Posterior cingulate gyrus (tissue), 11 donors: ENCODE measurements around the gene CNTF.

Source experiments
- DNase-seq, 10 donors: peaks; one replicate each; pipeline versions ENCODE4 v3.0.0 to v3.0.0-alpha.2; 2020 to 2021; ENCODE audit warnings: mixed read lengths in 3 of 10
- intact Hi-C: fragments of 100-400 bp; cut with DNase I; formaldehyde crosslinking; loops from one replicate; pipeline ENCODE4 v1.15.1; 2023

CNTF gene

DNA sequence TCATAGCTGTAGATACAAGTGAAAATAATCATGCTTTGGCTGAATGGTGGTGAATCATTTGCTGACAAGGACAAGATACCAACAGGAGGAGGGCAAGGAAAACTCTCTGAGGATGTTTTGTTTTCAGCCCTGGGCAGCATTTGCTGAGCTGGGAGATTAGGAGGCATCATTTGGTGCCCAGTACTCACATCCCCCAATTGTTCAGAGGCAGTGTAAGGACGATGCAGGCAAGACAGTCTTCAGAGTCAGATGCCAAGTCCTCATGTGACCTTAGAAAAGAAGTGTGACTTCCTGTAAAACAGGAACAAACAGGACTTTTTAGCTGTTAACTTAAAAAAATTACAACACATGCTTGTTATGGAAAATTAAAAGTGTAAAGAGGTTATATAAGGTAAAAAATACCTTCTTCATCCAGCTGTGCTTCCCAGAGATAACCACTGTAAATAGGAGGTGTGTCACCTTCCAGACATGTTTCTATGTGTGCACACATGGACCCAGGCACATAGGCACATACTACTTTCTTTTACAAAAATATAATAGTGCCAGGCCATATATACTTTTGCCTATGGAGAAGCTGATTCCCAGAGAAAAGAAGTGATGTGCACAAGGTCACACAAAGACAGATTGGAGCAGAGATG lies 18.0 kb downstream of the CNTF start:
- intact Hi-C loops = no loop called here
- no peak for DNase-seq

DNA sequence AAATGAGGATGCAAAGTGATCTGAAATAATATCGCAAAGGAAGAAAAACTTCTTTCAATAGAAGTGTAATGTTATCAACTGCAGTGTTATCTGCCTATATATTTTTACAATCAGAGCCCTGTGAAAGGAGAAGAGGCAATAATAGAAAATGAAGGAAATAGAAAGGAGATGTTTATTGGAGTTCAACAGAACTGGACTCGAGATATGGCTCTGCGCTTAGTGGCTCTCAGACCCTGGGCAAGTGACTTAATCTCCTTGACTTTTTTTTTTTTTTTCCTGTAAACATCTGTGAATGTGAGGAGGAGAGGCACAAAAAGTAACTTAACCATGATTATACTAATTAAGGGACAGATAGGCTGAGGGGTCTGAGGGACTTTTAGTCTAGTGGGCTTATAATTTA lies 18.9 kb downstream of the CNTF start:
- intact Hi-C loops = no loop called here

DNA sequence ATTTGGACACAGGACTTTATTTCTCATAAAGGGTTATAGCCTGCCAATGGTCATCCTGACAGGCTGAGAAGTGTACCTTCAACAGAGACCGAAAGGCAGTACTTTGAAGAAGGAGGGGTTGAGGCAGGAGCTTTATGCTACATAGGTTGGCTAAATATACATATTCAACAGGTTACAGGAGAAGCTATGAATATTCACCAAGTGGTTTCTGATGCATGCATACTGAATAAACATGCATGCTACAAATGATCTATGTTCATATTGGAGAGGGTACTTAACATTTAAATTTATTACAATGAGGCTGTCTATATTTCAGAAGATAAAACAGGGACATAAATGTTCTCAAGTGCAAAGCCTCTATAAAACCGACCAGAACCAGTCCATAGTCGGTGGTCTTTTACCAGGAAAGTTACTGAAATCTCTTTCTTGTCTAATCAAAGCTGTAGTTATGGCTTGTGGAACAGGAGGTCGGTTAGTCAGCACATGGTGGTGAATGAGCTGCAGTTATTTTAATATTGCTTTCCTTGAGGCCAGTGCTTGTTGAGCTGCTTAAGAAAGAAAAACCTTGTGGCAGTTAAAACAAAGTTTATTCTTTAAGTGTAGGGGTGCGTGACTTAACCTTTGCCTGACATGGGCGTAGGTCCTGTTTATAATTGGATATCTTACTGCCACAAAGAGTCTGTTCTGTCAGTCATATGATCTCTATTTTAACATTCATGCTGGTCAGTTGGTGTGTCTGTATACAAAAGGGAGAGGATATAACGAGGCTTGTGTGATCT lies 19.5 kb downstream of the CNTF start:
- no peak for DNase-seq
- intact Hi-C loops = no loop called here

More for the DNA sequence above, 18.9 kb downstream of the CNTF start:
- no peak for DNase-seq

DNA sequence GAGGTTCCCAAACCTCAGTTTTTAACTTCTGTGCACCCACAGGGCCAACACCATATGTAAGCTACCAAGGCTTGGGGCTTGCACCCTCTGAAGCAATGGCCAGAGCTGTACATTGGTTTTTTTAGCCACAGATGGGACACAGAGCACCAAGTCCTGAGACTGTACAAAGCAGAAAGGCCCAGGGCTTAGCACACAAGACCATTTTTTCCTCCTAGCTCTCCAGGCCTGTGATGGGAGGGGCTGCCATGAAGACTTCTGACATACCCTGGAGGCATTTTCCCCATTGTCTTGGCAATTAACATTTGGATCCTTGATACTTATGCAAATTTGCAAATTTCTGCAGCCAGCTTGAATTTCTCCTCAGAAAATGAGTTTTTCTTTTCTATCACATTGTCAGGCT lies 23.4 kb downstream of the CNTF start:
- no peak for DNase-seq
- intact Hi-C loops = no loop called here

DNA sequence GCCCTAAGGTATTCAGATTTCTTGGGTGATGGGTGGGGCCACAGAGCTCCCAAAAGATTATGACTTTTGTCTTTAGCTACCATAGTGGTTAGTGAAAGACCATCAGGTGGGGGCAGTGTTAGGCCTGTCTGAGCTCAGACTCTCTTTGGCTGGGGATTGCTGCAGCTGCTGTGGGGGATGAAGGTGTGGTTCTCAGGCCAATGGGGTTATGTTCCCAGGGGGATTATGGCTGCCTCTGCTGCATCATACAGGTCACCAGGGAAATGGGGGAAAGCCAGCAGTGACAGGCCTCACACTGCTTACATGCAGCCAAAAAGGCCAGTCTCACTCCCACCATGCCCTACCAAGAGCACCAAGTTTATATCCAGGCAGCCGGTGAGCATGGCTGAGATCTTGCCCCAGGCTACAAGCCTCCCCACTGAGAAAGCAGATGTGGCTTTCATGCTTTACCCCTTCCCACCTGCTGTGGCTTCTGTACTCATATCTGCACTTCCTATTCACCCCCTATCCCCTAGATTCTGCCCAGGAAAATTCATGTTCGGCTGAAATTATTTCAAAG lies 24.8 kb downstream of the CNTF start:
- intact Hi-C loops = no loop called here
- DNase-seq = no peak

DNA sequence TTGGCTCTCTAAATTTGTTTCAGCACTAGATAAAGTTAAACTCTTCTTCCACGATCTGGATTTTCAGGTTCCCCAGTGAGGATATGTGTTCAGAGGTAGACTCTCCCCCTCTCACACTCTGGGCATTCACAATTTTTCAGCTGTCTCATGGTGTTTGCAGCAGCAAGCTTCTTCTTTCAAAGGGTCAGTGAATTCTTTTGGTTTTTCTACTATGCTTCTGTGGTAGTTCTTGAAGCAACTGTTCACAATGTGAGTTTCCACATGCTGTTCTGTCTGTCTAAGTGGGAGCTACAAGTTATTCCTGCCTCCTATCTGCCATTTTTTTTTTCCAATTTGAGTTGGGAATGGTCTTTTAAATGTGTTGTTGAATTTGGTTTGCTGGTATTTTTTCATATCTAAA lies 25.4 kb downstream of the CNTF start:
- intact Hi-C loops = no loop called here
- no peak for DNase-seq

DNA sequence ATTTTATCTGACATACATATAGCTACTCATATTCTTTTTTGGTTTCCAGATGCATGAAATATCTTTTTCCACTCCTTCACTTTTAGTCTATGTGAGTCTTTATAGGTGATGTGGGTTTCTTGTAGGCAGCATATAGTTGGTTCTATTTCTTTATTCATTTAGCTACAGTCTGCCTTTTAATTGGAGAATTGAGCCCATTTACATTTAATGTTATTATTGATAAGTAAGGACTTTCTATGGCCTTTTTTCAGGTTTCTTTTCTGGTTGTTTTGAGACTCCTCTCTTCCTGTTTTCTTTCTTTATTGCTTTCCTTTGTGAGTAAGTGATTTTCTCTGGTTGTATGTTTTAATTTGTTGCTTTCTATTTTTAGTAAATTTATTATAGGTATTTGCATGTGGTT lies 27.2 kb downstream of the CNTF start:
- no peak for DNase-seq
- intact Hi-C loops = loop anchor here (5.0 kb wide), 1 partner anchor 138 kb away; no protein-coding TSS in a partner anchor

DNA sequence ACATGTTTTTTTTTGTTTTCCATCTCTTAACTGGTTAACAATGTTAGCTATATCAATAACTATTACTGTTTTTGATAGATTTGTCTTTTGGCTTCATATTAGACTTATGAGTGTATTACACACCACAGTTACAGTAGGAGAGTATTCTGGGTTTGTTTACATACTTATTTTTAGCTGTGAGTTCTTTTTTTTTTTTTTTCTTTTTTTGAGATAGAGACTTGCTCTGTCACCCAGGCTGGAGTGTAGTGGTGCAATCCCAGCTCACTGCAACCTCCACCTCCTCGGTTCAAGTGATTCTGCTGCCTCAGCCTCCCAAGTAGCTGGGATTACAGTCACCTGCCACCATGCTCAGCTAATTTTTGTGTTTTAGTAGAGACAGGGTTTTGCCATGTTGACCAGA lies 28.0 kb downstream of the CNTF start:
- no peak for DNase-seq
- intact Hi-C loops = loop anchor here (5.0 kb wide), 1 partner anchor 137 kb away; no protein-coding TSS in a partner anchor

DNA sequence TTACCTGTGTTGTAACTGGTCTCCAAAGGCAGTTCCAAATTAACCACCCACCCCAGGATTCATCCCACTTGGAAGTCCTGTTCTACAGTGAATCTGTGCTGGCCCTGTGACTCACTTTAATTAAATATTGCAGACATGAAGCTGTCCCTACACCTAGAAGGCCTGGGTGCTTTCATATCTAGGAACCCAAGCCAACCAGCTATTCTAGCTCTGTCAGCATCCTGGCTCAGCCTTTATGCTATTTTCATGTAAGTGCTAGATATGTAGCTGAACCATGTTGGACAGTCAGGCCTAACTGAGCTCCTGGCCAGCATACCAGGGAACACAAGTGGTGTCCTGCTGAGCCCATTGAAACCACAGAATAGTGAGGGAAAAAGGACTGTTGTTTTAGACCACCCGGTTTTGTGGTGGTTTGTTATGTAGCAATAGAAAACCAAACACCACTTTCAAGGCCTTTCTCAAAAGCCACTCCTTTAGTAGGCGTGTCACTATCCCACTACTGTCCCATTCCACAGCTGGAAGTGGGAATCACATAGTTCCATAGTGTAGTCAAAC lies 30.3 kb downstream of the CNTF start:
- intact Hi-C loops = loop anchor here (5.0 kb wide), 1 partner anchor 134 kb away; no protein-coding TSS in a partner anchor
- DNase-seq = no peak

DNA sequence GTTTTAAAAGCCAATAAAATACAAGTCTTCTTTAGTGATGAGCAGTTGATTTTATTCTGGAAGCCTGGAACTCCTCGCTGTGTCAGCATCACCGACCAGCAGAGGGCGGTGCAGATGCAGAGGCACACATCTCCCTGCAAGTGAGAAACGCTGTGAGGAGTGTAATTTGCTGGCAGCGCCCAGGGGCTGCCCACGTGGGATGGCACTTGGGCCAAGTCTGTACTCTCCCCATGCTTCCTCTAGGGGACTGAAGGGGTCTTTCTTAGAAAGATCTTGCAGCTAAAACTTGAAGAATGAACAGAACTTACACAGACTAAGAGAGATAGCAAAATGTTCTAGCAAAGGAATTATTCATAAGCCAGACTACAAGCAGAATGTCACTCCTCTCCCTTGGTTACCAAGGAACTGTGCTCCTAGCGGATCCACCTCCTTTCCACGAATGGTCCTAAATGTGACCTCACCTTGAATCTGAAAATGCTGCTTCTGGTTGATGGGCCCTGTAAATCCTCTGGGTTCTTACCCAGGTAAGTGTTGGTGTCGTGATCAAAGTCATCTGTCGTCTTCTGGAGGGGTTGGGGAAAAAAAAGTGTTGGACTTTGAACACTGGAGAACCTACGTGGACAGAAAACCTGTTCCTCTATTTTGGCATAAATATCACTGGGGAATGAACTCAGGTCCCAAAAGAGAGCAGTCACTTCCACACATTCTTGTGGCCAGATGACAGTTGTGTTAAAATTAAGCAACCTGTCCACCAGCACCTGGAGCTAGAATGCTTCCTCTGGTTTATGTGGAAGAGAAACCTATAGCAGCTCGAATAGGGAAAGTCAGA lies 31.8 kb downstream of the CNTF start:
- peak; percentile 59 to 96 (median 80) for DNase-seq
- intact Hi-C loops = loop anchor here (5.0 kb wide), 1 partner anchor 133 kb away; no protein-coding TSS in a partner anchor

DNA sequence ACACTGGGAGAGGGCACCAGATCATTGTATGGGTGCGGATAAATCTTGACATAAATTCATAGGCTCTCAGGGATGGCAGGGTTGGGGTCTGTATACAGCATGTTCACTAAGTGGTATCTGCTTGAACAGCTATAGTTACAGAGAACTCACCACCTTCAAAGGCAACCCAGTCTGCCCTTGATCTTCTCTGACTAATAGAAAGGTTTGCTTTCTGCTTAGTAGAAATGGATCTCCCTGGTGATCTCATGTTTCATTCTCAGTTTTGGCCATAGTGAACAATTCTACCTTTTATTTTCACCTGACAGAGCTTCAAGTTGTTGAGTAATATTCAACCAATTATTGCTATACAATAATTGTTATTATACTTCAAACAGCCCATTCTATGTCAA lies 32.4 kb downstream of the CNTF start:
- intact Hi-C loops = loop anchor here (5.0 kb wide), 1 partner anchor 132 kb away; no protein-coding TSS in a partner anchor
- no peak for DNase-seq

DNA sequence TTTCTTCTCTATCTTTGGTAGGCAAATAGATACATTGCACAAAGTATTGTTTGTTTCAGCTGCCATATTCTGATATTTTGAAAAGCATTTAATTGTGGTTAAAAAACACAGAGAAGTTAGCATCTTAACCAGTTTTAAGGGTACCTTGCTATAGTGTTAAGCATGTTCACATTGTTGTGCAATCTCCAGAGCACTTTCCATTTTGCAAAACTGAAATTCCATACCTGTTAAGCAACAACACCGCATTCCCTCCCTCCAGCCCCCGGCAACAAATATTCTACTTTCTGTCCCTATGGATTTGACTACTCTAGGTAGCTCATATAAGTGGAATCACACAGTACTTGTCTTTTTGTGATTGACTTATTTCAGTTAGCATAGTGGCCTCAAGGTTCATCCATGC lies 33.9 kb downstream of the CNTF start:
- DNase-seq = no peak
- intact Hi-C loops = no loop called here

DNA sequence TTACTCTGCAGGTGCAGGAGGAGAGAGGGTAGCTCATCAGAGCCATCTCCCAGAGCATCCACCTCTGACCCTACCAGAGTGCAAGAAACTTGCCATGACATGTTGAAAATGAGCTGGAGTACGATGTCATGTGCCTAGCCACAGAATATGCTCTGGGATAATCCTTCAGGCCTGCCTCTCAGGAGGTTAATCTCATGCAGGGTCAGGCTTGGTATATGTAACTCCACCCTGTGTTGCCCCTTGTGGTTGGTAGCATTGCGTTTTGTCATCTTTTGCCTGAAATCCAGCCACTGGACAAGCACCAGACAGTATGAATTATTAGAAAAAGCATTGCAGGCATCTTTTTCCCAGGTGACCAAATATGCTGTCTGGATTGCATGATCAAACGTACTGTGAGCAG lies 36.2 kb downstream of the CNTF start:
- intact Hi-C loops = no loop called here

DNA sequence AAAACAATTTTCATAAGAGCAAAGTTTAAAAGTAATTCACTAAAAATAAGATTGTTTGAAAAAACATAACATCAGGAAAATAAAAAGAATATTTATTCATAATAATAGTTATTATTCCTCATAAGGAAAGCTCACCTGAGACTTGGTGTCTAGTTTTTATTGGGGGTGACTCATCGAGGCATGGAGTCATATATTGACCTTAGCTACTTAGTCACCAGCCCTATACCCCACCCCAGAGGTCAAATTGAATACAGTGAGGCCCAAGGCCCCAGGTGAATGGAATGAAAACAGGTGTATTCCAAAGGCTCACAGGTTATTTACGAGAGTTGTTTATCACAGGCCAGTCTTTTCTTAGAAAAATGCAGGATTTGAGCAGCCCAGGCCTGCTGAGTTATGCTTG lies 36.9 kb downstream of the CNTF start:
- intact Hi-C loops = no loop called here

More for the DNA sequence above, 36.2 kb downstream of the CNTF start:
- no peak for DNase-seq

DNA sequence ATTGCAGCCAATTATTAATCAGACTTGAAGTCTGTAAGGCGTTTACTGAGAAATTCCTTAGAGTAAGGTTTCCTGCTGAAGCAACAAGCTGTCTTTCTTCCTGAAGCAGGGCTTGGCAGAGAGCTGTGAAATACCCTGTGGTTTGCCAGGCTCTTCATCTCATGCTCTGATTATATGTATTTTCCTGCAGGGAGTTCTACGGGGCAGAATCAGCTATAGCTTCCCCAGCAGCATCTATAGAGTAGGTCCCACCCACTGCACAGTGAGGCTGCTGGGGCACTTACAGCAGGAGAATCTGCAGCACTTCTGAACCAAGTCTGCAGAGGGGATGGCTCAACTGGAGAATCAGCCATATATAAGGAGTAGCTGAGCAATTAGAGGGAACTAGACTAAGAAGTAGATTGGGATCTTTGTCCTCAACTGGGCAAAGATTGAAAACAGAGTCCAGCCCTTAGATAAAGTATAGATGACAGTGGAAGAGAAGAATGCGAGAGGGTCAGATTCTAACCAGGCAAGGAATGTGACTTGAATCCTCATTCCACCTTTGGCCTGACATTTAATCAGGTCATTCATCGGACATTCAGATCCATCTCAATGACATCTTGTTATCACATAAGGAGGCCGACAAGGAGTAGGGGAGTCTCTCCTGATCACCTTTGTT lies 37.6 kb downstream of the CNTF start:
- intact Hi-C loops = no loop called here
- no peak for DNase-seq

More for the DNA sequence above, 36.9 kb downstream of the CNTF start:
- DNase-seq = no peak

DNA sequence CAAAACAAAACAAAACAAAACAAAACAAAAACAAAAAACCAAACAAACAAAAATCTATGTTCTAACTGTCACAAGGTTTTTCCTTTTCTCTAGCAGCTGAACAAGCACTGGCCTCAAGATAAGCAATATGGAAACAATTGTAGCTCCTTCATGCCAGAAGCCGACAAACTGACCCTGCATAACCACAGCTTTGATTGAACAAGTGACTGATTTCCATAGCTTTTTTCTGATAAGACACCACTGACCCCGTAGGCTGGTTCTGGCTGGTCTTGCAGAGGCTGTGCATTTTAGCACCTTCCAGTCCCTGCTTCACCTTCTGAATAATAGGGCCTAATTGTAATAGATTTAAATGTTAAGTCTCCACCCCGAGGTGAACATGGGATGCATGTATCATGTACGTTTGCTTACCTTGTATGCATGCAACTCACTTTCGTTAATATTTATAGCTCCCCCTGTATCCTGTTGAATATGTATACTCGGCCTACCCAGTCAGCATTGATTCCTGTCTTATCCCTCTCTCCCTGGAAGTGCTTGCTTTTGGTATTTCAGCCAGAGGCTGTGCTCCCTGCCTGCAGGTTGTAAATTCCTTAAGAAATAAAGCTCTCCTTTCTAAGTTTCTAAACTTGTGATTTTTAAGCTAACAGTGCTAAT lies 49.6 kb downstream of the CNTF start:
- DNase-seq = no peak
- intact Hi-C loops = no loop called here

DNA sequence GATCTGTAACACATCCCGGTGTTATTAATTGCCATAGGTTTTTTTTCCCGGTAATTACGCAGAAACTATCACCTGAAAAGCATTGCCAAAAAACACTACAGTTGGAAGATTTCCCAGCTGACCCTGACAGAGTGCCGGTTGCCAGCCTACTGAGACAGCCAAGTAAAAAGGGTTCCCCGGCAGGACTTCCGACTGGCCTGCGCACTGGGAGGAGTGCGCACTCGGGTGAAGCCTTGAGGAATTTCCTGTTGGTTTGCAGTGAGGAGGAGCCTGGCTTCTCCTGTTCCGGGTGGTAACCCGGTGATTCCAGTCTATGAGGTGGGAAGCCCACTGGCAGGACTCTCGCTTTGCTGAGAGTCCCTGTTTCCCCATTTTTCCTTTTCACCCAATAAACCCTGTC lies 52.1 kb downstream of the CNTF start:
- intact Hi-C loops = loop anchor here (2.0 kb wide), 1 partner anchor 98 kb away; no protein-coding TSS in a partner anchor
- peak in 1 of 10 donors; percentile 66 for DNase-seq
